HG03139 (cell line): ENCODE measurements around the gene TXN.

Experiments used
- ATAC-seq: cut with Tn5 transposase; IDR thresholded peaks from one replicate; pipeline ENCODE4 v1.9.1; 2021; ENCODE audit not compliant: unreplicated experiment

TXN gene

DNA sequence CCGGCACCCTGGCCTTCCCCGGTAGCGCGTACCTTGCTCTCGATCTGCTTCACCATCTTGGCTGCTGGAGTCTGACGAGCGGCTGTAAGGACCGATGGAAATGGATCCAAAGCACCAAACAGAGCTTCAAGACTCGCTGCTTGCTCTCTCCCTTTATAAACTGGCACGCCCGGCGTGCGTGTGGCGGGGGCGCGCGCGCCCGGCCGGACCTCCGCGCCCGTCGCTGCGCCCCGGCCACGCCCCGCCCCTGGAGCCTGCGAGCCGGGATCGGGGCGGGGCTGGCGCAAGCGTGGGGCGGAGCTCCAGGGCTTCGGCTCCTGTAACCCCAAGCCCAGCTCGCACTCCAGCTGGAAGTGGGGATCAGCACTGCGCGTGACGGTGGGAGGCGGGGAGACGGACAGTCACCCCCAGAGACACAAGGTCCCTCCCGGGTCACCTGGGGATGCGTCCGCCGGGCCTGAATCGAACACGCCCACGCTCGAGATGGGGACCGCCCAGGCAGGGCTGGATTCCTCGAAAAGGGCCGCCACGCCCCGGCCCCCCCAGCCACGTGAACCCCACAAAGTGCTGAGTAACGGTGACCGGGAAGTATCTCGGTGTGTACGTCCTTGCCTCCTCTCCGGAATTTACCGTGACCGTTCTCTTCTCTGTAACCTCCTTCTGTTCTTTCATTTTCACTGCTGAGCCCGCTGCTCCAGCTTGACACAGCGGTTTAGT is at the start of gene TXN:
TSS of gene TXN (minus strand) at position 128 of the 717 bp plus-strand sequence. CDS start at position 56, 72 bp downstream.
- peak; percentile 62 for ATAC-seq

DNA sequence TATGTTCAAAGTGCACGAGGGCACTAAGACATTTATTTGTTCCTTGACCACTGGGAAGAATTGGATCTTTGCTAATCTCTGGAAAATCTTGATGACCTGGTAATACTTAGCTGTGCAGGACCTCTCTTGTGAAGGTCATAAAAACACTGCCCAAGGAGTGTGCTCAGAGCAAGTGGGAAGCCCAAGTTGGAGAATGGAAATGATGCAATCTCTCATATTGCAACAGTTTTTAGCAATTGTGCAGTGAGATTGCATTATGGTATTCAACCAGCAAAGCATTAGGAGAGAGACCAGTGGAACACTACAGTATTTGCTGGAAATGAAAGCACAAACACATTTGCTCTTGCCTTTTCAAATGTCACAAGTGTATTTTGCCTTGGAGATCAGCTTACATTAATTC is 46.8 kb upstream of the TXN start:
- no peak for ATAC-seq

DNA sequence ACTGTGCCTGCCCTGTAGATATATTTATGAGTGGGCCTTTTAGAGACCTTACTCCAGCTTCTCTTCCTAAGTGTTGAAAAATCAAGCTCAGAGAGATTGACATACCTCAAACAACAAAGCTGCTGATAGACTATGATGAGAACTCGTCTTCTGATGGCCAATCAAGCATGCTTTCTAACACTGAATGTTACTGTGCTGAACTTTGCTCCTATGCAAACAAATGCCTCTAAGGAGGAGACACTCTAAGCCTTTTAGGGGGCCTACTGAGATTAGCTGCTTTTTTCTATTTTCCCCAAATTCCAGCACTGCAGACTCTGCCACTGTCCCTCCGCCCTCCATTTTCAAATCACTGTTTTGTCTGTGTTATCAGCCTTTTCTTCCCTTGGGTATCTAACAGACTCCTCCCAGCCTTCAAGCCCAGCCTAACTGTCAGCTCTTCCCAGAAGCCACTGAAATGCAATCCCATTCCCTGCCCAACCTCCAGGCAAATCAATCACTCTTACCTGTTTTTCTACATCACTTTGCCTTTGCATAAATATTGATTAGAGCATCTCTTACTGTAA is 41.8 kb upstream of the TXN start:
- no peak for ATAC-seq

DNA sequence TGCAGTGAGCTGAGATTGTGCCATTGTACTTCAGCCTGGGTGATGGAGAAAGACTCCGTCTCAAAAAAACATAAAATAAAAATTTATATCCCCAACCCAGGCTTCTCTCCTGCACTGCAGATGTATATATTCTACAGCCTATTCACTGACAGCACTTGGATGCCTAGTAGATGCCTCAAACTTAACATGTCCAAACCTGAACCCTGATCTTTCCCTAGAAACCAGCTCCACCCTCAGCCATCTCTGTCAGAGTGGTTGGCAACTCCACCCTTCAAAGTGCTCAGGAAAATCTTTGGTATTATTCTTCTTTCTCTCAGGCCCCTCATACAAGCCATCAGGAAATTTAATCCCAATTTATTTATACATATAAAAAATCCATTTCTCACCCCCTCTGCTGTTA is 36.9 kb upstream of the TXN start:
- ATAC-seq: no peak

DNA sequence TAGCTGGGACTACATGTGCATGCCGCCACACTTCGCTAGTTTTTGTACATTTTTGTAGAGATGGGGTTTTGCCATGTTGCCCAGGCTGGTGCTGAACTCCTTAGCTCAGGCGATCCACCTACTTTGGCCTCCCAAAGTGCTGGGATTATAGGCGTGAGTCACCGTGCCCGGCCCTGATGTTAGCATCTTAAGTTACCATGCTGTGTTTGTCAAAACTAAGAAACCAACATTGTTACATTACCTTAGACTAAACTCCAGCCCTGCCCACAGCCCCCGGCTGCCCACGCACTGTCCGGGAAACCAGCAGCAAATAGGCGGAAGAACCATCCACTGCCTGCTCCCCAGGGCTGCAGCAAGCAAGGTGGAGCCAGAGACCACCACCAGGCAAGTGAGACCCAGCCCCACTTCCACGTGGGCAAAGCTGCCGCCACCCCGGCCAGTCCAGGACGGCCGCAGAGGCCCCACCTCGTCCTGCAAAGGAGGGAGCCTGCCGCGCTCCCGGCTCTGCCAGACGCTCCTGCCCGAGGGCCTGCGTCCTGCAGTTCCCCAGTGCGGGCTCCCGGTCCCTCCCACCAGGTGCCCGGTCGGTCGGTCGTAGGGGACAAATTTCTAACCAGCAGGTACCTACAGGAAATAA is 35.7 kb upstream of the TXN start:
- ATAC-seq: no peak

DNA sequence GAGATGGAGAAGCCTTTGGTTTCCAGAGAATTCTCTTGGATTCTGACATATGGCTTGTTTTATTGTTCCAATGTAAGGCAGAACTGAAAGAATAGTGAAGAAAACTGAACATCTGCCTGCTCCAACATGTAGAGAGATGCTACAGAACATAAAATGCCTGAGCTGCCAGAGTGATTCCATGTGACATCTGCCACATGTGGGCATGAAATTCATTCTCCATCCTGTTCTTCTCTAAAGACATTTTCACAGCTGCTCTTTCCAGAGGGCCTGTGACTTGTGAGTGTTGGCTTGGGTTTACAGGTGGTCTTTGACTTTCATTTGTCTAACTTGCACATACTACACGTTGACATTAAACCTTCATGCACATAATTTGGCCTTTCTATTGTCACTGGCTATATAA is 33.7 kb upstream of the TXN start:
- ATAC-seq: no peak

DNA sequence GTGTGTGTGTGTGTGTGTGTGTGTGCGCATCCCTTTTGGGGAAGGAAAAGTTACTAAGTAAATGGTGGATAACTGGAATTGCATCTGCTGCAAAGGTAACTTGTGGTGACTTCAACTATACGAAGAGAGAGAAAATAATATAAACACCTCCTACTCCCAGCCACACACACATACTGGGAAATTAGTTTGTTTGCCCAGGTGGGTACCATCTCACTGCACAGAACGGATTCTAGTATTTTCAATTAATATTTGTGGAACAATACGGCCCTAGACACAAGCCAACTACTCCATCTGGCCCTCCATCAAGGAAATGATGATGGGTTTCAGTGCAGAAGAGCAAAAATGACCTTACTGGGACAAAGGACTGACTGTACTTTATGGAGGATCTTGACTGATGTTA is 32.2 kb upstream of the TXN start:
- ATAC-seq: no peak

DNA sequence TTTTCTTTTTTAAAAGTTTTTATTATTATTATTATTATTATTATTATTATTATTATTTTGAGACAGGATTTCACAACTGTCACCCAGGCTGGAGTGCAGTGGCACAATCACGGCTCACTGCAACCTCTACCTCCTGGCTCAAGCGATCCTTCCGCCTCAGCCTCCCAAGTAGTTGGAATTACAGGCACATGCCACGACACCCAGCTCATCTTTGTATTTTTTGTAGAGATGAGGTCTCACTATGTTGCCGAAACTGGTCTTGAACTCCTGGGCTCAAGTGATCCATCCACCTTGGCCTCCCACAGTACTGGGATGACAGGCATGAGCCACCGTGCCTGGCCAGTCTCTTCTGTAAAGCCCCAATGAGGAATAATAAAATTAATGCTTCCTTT is 31.0 kb upstream of the TXN start:
- ATAC-seq: no peak

DNA sequence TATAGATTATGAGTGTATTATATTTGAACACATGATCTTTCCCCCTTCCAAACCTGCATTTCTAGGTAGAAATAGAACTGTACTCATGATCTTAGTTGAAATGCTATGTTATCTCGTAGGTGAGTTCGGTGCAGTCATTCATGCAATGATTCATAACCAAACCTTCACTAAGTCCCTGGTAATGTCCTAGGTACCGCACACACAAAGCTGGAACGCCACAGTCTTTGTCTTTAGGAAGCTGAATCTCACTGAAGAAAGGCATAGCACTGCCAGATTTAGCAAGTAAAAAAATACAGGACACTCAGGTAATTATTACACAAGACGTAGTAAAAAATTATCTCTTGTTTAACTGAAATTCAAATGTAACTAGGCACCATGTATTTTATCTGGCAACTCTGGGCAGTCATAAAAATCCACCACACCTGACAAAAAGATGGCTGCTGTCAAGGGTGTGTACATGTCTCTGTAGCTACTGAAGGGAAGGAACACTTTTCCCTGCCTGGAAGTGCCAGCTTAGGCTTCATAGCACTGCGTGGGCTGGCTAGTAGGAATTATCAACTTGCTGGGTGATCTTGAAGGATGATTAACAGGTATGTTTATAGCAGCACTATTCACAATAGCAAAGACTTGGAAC is 28.0 kb upstream of the TXN start:
- no peak for ATAC-seq

DNA sequence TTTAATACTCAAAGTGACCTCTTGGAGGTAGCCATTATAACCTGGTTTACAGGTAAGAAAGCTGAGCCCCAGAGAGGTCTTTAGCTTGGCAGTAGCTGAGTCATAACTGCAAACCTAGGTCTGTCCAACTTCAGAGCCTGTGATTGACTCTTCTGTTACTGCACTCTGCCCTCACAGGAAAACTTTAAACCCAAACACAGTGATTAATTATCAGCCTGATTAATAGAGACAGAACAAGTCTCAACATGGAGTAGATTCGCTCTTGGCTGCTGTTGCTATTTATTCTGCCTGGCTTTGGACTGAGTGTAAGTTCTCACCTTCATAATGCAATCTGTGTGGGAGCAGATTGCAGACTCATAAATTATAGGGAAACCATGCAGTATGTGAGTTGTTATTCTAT is 27.4 kb upstream of the TXN start:
- ATAC-seq: no peak

DNA sequence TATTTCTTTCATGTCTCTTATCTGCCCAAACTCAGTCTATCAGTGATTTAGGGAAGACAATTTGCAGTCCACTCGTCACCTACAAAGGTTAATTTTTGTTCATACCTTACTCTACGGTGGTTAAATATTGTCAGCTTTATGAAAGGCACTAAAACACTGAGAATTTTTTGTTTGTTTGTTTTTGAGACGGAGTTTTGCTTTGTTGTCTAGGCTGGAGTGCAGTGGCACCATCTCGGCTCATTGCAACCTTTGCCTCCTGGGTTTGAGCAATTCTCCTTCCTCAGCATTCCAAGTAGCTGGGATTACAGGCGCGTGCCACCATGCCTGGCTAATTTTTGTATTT is 26.4 kb upstream of the TXN start:
- no peak for ATAC-seq

DNA sequence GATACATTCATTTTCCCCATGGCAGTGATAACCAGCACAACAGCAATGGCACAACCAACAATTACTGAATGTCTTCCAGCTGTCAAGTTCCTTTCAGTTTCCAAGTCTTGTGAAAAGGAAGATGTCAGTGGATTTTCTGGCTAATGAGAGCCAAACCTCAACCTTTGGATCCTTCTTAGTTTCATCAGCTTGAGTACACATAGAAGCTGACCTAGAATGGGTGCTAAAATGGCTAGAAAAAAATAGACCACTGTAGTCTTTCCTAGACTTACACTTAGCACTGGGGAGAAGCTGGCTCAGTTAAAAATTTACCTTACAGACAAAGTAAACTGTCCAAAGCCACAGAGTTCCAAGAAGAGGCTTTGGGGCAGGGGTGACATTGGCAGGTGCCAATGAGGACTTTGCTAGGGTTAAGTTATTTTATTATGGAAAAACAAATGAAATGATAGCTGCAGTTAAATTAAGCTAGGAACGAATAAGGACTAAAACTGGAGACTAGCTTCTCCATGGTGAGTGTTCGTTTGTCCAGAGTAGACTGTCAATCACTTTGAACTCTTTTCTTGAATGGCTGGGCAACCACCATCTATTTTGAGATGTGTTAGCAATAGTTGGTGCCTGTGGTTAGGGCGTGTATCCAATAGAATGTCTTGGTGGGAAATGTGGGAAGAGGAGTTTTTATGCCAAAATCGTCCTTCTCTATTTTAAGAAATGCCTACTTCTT is 25.9 kb upstream of the TXN start:
- ATAC-seq: no peak

DNA sequence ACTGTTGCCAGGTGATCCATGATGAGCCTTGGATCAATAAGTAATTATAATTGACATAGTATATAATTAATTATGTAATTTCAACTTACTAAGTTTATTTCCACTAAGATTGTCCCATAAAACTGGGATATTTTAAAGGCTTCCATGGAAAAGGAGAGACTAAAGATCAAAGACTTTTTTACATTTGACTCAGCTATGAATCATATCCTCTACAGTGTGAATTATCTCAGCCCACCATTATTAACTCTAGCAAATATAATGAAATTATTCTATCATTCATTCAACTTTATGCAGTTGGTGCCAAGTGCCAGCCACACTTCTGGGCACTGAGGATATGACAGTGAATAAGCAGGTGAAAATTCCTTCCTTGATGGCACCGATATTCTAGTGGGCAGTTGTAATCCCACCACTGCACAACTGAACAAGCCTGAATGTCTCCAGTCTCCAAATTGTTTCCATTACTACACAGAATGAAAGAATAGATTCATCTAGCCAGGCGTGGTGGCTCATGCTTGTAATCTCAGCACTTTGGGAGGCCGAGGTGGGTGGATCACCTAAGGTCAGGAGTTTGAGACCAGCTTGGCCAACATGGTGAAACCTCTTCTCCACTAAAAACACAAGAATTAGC is 21.9 kb upstream of the TXN start:
- no peak for ATAC-seq

DNA sequence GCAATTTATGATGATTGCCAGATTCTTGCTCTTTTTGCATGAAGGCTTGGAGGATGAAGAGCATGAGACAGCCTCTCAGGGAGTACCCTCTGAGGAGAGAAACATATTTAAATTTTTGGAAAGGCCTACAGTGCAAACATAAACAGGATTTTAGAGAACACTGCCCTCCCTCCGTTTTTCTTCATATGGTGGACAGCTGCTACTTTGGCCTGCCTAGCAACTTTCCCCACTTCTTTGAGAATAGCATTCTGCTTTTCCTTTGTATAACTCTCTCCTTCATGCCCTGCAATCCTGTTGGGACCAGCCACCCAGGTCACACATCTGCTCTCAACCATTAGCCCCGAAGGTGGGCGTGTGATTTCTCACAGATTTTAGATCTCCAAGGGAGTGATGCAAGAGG is 20.5 kb upstream of the TXN start:
- no peak for ATAC-seq

DNA sequence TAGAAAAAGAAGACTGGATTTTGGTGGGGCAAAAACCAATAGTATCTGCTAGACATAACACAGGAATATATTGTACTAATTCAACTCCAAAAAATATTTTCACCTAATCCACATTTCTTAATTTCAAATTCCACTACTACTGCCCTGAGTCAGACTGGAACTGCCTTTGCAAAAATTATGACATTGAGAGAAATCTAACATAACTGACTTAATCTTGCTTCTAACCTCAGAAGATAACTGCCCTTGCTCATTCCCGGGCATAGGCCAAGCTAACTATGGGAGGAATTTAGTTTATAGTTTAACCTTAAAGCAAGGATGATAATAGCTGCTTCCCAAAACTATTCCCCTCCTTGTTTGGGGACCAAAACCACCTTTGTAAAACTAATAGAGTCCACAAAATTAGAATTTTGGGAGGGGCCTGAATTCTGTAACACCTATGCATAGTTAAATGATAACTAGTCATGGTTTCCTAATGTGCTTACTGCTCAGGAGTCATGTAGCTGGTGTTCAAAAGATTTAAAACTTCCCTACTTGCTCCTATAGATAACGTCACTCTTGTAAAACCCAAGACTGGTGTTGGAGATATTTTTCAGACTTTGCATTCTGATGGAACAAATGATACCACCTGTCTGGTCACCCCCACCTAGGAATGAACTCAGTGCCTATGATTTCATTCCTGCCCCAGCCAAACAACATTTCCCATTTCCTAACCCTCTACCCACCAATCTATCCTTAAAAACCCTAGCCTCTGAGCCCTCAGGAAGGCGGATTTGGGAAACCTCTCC is 14.1 kb upstream of the TXN start:
- no peak for ATAC-seq

DNA sequence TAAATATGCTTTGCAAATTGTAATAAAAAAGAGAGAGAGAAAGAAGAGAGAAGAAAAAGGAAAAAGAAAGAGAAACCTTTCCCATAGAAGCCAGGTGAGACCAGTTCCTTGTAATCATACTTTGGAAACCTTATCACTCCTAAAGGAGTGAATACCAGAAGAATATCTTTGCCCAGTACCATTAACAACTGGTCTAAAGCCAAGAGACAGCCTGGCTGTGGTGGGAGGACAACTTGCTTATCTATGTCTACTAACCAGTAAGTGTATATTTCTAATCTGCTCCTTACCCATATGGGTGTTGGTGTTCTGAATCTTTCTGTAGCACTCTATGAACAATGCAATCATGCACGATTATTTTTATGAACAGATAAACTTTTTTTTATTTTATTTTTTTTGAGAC is 10.5 kb upstream of the TXN start:
- no peak for ATAC-seq

DNA sequence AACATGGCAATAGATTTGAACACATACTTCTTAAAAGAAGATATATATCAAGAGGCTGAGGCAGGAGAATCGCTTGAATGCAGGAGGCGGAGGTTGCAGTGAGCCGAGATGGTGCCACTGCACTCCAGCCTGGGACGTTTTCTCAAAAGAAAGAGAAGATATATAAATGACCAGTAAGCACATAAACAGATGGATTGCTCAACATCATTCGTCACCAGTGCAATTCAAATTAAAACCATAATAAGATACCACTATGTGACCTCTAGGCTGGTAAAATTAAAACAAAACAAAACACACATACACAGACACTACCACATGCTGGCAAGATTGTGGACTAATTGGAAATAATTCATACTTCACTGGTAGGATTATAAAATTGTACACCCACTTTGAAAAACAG is 5.3 kb upstream of the TXN start:
- no peak for ATAC-seq

DNA sequence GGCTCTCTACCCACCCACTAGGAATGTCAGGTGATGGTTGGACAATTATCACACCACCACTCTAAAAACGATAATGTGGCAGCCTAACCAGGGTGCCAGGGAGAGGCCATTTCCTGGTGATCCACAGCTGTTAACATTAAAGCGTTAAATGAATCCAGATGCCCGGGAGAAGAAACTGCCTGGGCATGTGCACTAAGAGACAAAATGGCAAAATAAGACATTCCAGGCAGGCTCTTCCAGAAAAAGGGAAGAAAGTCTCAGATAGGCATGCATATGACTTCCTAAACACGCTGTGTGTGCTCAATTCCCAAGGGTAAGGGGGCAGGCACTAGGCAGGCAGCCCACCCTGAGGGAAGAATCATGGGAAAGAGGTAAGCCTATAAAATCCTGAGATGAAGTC is 4.6 kb upstream of the TXN start:
- ATAC-seq: no peak

DNA sequence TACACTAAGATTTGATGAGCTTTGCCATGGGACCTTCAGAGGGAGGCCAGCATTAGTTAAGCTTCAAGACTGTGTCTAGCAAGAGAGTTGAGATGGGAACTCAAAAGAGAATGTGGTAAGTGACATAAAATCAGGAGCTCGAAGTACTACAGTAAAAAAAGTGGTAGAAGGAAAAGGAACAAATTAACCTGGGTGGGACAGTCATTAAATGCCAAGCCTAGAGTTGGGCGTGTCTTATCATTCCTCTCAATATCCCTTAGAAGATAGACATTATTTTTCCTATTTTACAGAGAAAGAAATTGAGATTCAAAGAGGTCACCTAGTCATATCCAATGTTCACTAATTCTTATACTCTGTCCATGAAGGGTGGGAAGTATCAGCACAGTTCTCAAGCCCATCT is 3.3 kb upstream of the TXN start:
- no peak for ATAC-seq

DNA sequence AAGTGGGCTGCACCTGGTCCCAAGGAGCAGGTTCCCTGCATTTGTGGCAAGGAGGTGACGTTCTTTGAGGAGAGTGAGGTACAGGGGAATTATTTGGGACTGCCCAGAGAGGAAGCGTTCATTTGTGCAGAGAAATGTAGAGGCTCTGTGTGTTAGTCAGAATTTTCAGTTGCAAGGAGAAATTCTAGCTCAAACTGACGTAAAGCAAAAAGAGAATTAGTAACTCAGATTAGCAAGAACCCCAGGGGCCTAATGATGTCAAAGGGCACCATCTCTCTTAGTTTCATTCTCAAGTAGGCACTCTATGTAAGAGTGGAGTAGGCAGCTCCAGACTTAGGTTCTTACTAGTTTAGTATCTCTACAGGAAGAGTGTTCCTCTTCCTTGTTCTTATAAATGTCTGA is 2.4 kb upstream of the TXN start:
- no peak for ATAC-seq
